ENCODE measurements around the gene STAU1. TPM values are rescaled to one million over a fixed set of nuclear protein-coding genes. Genes with fewer than 3 reads are reported as not detected.
"Not testable (repeated sequence)": the region's sequence is repeated elsewhere in the genome, so short reads cannot be mapped to it uniquely, and the experiment has no call there.

Gene STAU1
- total RNA-seq, 1 donor from 2014 or later, result 115 TPM

GRCh38 chr20:49207076-49207475 lies 18.9 kb upstream of the STAU1 start:
- H3K4me1 Mint-ChIP-seq (ENCODE audit: unreplicated experiment), result peaks cover 2% of the 10 kb centered on the region
- no peak overlapping the region for H3K4me3 Mint-ChIP-seq (ENCODE audit: unreplicated experiment)
- no peak overlapping the region for H3K27ac Mint-ChIP-seq (ENCODE audit: unreplicated experiment)
- H3K36me3 Mint-ChIP-seq (ENCODE audit: low read depth, unreplicated experiment), result no peaks in the 10 kb centered on the region
- no peaks in the 10 kb centered on the region for H3K9me3 Mint-ChIP-seq (ENCODE audit: unreplicated experiment)
- DNase-seq (ENCODE audit: low spot score), result no peak
- no peak for TF ChIP-seq CTCF (IDR thresholded peaks at IDR 0.05; ENCODE audit: unreplicated experiment)
- peaks cover 2% of the 10 kb centered on the region for H3K27me3 Mint-ChIP-seq (ENCODE audit: unreplicated experiment)

- Mint-ChIP-seq H3K4me1 (ENCODE audit: unreplicated experiment) (no peaks in the 10 kb centered on the region), H3K4me3 (ENCODE audit: unreplicated experiment) (no peak overlapping the region), H3K27me3 (ENCODE audit: unreplicated experiment) (no peaks in the 10 kb centered on the region), H3K27ac (ENCODE audit: unreplicated experiment) (no peak overlapping the region), H3K36me3 (ENCODE audit: low read depth, unreplicated experiment) (no peaks in the 10 kb centered on the region), H3K9me3 (ENCODE audit: unreplicated experiment) (no peaks in the 10 kb centered on the region)
- no peak for DNase-seq (ENCODE audit: low spot score)
- TF ChIP-seq CTCF (IDR thresholded peaks at IDR 0.05; ENCODE audit: unreplicated experiment), result no peak
These were observed 15.6 kb upstream of the STAU1 start for GRCh38 chr20:49203746-49204145.

- DNase-seq (ENCODE audit: low spot score), result no peak
- Mint-ChIP-seq H3K27ac (ENCODE audit: unreplicated experiment) (no peak overlapping the region), H3K4me3 (ENCODE audit: unreplicated experiment) (no peak overlapping the region), H3K27me3 (ENCODE audit: unreplicated experiment) (no peaks in the 10 kb centered on the region), H3K4me1 (ENCODE audit: unreplicated experiment) (no peaks in the 10 kb centered on the region), H3K9me3 (ENCODE audit: unreplicated experiment) (no peaks in the 10 kb centered on the region), H3K36me3 (ENCODE audit: low read depth, unreplicated experiment) (no peaks in the 10 kb centered on the region)
- no peak for TF ChIP-seq CTCF (IDR thresholded peaks at IDR 0.05; ENCODE audit: unreplicated experiment)
These were observed 14.9 kb upstream of the STAU1 start for GRCh38 chr20:49203011-49203410.

GRCh38 chr20:49199729-49200293 lies 11.7 kb upstream of the STAU1 start:
- DNase-seq (ENCODE audit: low spot score), result no peak
- no peak overlapping the region for H3K27ac Mint-ChIP-seq (ENCODE audit: unreplicated experiment)
- no peak for TF ChIP-seq CTCF (IDR thresholded peaks at IDR 0.05; ENCODE audit: unreplicated experiment)
- H3K4me3 Mint-ChIP-seq (ENCODE audit: unreplicated experiment), result no peak overlapping the region
- H3K36me3 Mint-ChIP-seq (ENCODE audit: low read depth, unreplicated experiment), result no peaks in the 10 kb centered on the region
- no peaks in the 10 kb centered on the region for H3K4me1 Mint-ChIP-seq (ENCODE audit: unreplicated experiment)
- H3K27me3 Mint-ChIP-seq (ENCODE audit: unreplicated experiment), result peaks cover 1% of the 10 kb centered on the region
- H3K9me3 Mint-ChIP-seq (ENCODE audit: unreplicated experiment), result no peaks in the 10 kb centered on the region

- not testable (repeated sequence) for H3K4me3 Mint-ChIP-seq (ENCODE audit: unreplicated experiment); H3K9me3 Mint-ChIP-seq (ENCODE audit: unreplicated experiment); DNase-seq (ENCODE audit: low spot score); H3K27me3 Mint-ChIP-seq (ENCODE audit: unreplicated experiment); H3K4me1 Mint-ChIP-seq (ENCODE audit: unreplicated experiment); H3K27ac Mint-ChIP-seq (ENCODE audit: unreplicated experiment); H3K36me3 Mint-ChIP-seq (ENCODE audit: low read depth, unreplicated experiment)
These were observed 4.9 kb upstream of the STAU1 start for GRCh38 chr20:49192944-49193518.
